HL-60 (cell line): ENCODE results near the gene ADAM17.

Experiments used
- CTCF ChIP-seq: IDR thresholded peaks from one replicate; pipeline ENCODE4 v1.5.1; 2011; ENCODE audit warnings: low read length, control low read depth, inconsistent platforms; ENCODE audit not compliant: insufficient read depth
- GABPA ChIP-seq: IDR thresholded peaks from 2 replicates; pipeline ENCODE4 v1.6.1; 2012; ENCODE audit warnings: low read depth
- POLR2AphosphoS5 ChIP-seq: IDR thresholded peaks from 2 replicates; pipeline ENCODE4 v1.6.1; 2012; ENCODE audit warnings: low read depth
- REST ChIP-seq: IDR thresholded peaks from 2 replicates; pipeline ENCODE4 v1.6.1; 2012; ENCODE audit warnings: low read depth; ENCODE audit not compliant: insufficient replicate concordance
- SPI1 ChIP-seq: IDR thresholded peaks from 2 replicates; pipeline ENCODE4 v1.6.1; 2012; ENCODE audit warnings: low read depth, mild to moderate bottlenecking, borderline replicate concordance

GRCh38 chr2:9552219-9553178 is 3.1 kb downstream of the ADAM17 start:
- TF ChIP-seq CTCF (no peak), GABPA (peak; percentile 41; the same call in 1 of the 2 replicates), POLR2AphosphoS5 (peak; percentile 62; the same call in 1 of the 2 replicates), REST (no peak), SPI1 (no peak)
